Smooth muscle cell (in vitro differentiated cells): Measurements from ENCODE around the gene S100Z. TPM values are rescaled to one million over a fixed set of nuclear protein-coding genes. Genes with fewer than 3 reads are reported as not detected.

Source experiments
- DNase-seq: peaks from one replicate; lab custom pipeline; 2025; ENCODE audit not compliant: unreplicated experiment; lab: John Stamatoyannopoulos, UW
- H2AFZ ChIP-seq: fragments of 200-600 bp; sonication (generic); 2 replicates; pipeline ENCODE4 v1.6.0; 2016; ENCODE audit warnings: antibody characterized with exemption, low read depth, mild to moderate bottlenecking
- H3F3A ChIP-seq: fragments of 200-600 bp; sonication (generic); 2 replicates; pipeline ENCODE4 v1.6.0; 2017; ENCODE audit warnings: antibody characterized with exemption, low read depth
- H3K27ac ChIP-seq: fragments of 200-600 bp; sonication (generic); 2 replicates; pipeline ENCODE4 v1.5.1; 2016; ENCODE audit warnings: low read depth, mild to moderate bottlenecking
- H3K27me3 ChIP-seq: fragments of 200-600 bp; sonication (generic); 2 replicates; pipeline ENCODE4 v1.6.1; 2016; ENCODE audit warnings: low read depth, mild to moderate bottlenecking
- H3K36me3 ChIP-seq: fragments of 200-600 bp; sonication (generic); 2 replicates; pipeline ENCODE4 v1.5.1; 2016; ENCODE audit warnings: low read depth
- H3K4me1 ChIP-seq: fragments of 200-600 bp; sonication (generic); 2 replicates; pipeline ENCODE4 v1.5.1; 2016; ENCODE audit warnings: low read depth
- H3K4me2 ChIP-seq: fragments of 200-600 bp; sonication (generic); 2 replicates; pipeline ENCODE4 v1.6.0; 2016; ENCODE audit warnings: mild to moderate bottlenecking
- H3K4me3 ChIP-seq: fragments of 200-600 bp; sonication (generic); 2 replicates; pipeline ENCODE4 v1.5.1; 2016; ENCODE audit warnings: mild to moderate bottlenecking
- H3K79me2 ChIP-seq: fragments of 200-600 bp; sonication (generic); 2 replicates; pipeline ENCODE4 v1.6.0; 2016; ENCODE audit warnings: low read depth, mild to moderate bottlenecking
- H3K9ac ChIP-seq: fragments of 200-600 bp; sonication (generic); 2 replicates; pipeline ENCODE4 v1.6.0; 2016; ENCODE audit warnings: low read depth
- H3K9me3 ChIP-seq: fragments of 200-600 bp; sonication (generic); replicated peaks from 2 replicates; pipeline ENCODE4 v1.5.1; 2016; ENCODE audit warnings: low read depth
- H4K20me1 ChIP-seq: fragments of 200-600 bp; sonication (generic); 2 replicates; pipeline ENCODE4 v1.6.0; 2016; ENCODE audit warnings: low read depth
- CTCF ChIP-seq: fragments of 200-600 bp; sonication (generic); IDR thresholded peaks from 2 replicates; pipeline ENCODE4 v1.5.1; 2017; ENCODE audit warnings: borderline replicate concordance, mild to moderate bottlenecking, antibody characterized with exemption; ENCODE audit not compliant: insufficient read depth, poor library complexity, severe bottlenecking
- WGBS: methylation state at CpG from one replicate; pipeline ENCODE4 v1.1.7; 2016; ENCODE audit warnings: low lambda C conversion rate; 5-methylcytosine and 5-hydroxymethylcytosine counted together
- polyA plus RNA-seq: library from polyadenylated mRNA; unstranded; fragments of >200 nt; fragmentation: Nextera tagmentation; extraction: Ambion mirVana; gene quantifications from 2 replicates; pipeline ENCODE4 v1.2.1, GENCODE V29; 2016
- small RNA-seq: library from RNA; depleted of rRNA; stranded (forward); fragments of <200 nt; gene quantifications from one replicate; pipeline ENCODE3, GENCODE V24; 2014
- total RNA-seq: library from RNA; depleted of rRNA; stranded (reverse); fragments of >200 nt; gene quantifications from 2 replicates; pipeline ENCODE4 v1.2.3, GENCODE V29; 2014

S100Z gene
- total and polyA plus RNA-seq, 2 experiments from 2014 or later, result 0.34 TPM; not detected in 1

GRCh38 chr5:76958991-76959767 is 109.4 kb downstream of the S100Z start:
- peaks cover 7% of the 10 kb centered on the region for H3K27me3 ChIP-seq
- peaks cover 10% of the 10 kb centered on the region for H3K79me2 ChIP-seq
- H3K4me2 ChIP-seq, result peak overlapping the region; percentile 30
- no peak overlapping the region for H3K9ac ChIP-seq
- H3K27ac ChIP-seq, result peak overlapping the region; percentile 59
- H3K36me3 ChIP-seq, result no peaks in the 10 kb centered on the region
- 36% methylated on average over 5 of the region's 5 CpGs for WGBS
- H3F3A ChIP-seq, result no peaks in the 10 kb centered on the region
- H4K20me1 ChIP-seq, result no peaks in the 10 kb centered on the region
- no peak for DNase-seq
- no peak overlapping the region for H3K4me3 ChIP-seq
- TF ChIP-seq CTCF, result no peak
- no peaks in the 10 kb centered on the region for H3K9me3 ChIP-seq
- H3K4me1 ChIP-seq, result no peaks in the 10 kb centered on the region
- no peak overlapping the region for H2AFZ ChIP-seq

- TF ChIP-seq CTCF, result no peak
- Histone ChIP-seq H2AFZ (no peak overlapping the region), H3K9ac (no peak overlapping the region), H3K4me1 (no peaks in the 10 kb centered on the region), H3F3A (no peaks in the 10 kb centered on the region), H3K36me3 (no peaks in the 10 kb centered on the region), H3K4me3 (no peak overlapping the region), H3K4me2 (peak overlapping the region; percentile 30), H4K20me1 (no peaks in the 10 kb centered on the region), H3K27me3 (no peaks in the 10 kb centered on the region), H3K9me3 (no peaks in the 10 kb centered on the region), H3K79me2 (peaks cover 1% of the 10 kb centered on the region), H3K27ac (peak overlapping the region; percentile 59)
- 60% methylated on average over 3 of the region's 3 CpGs for WGBS
- DNase-seq, result no peak
These were observed 110.3 kb downstream of the S100Z start for GRCh38 chr5:76960004-76960625.

- Histone ChIP-seq H3K36me3 (no peaks in the 10 kb centered on the region), H3F3A (no peaks in the 10 kb centered on the region), H4K20me1 (no peaks in the 10 kb centered on the region), H3K4me1 (no peaks in the 10 kb centered on the region), H3K9ac (no peak overlapping the region), H3K27me3 (no peaks in the 10 kb centered on the region), H3K27ac (no peak overlapping the region), H3K4me3 (no peak overlapping the region), H3K9me3 (no peaks in the 10 kb centered on the region), H3K4me2 (no peak overlapping the region), H2AFZ (no peak overlapping the region), H3K79me2 (no peaks in the 10 kb centered on the region)
- whole genome bisulfite sequencing, result 50% methylated on average over 2 of the region's 2 CpGs
- no peak for TF ChIP-seq CTCF
- no peak for DNase-seq
These were observed 114.2 kb downstream of the S100Z start for GRCh38 chr5:76964060-76964459.

Small RNA genes within 50 kb of the gene (small RNA-seq; reads per million reads assigned to genes)
- gene RN7SL208P, result 0.08 reads per million
- not detected for gene RNU6ATAC36P

Other genes with a start within 250 kb of the S100Z start
- 0.31 and 1.4 TPM in 2 replicates for gene F2RL2, start 226.6 kb upstream of the S100Z start, total RNA-seq
- gene F2RL2, start 226.6 kb upstream of the S100Z start, polyA plus RNA-seq, result 0.45 TPM in 1 of 2 replicates, not detected in the other
- 135 and 140 TPM in 2 replicates for gene F2R, start 133.9 kb upstream of the S100Z start, total RNA-seq
- 83.3 and 103 TPM in 2 replicates for gene F2R, start 133.9 kb upstream of the S100Z start, polyA plus RNA-seq
- gene F2RL1, start 31.0 kb upstream of the S100Z start, total RNA-seq, result 76.4 and 88.3 TPM in 2 replicates
- gene F2RL1, start 31.0 kb upstream of the S100Z start, polyA plus RNA-seq, result 42.6 and 53.8 TPM in 2 replicates
- 51.1 and 79.5 TPM in 2 replicates for gene CRHBP, start 103.0 kb downstream of the S100Z start, total RNA-seq
- 24.4 and 48.2 TPM in 2 replicates for gene CRHBP, start 103.0 kb downstream of the S100Z start, polyA plus RNA-seq
- gene AGGF1, start 180.4 kb downstream of the S100Z start, total RNA-seq, result 24.3 and 27.6 TPM in 2 replicates
- gene AGGF1, start 180.4 kb downstream of the S100Z start, polyA plus RNA-seq, result 18.5 and 21.5 TPM in 2 replicates
- 0.81 and 1.6 TPM in 2 replicates for gene ZBED3, start 237.3 kb downstream of the S100Z start, total RNA-seq
- 4.6 and 4.8 TPM in 2 replicates for gene ZBED3, start 237.3 kb downstream of the S100Z start, polyA plus RNA-seq